H1 (cell line): ENCODE measurements around the gene PRG3.

ENCODE experiments used
- EGR1 ChIP-seq: IDR thresholded peaks from 2 replicates; pipeline ENCODE4 v1.6.1; 2011; ENCODE audit warnings: low read depth, low read length, borderline replicate concordance
- EZH2 ChIP-seq: fragments of 200-600 bp; sonication (generic); IDR thresholded peaks from 2 replicates; pipeline ENCODE4 v1.7.1; 2012; ENCODE audit warnings: low read depth, mild to moderate bottlenecking, moderate library complexity, low read length, inconsistent platforms; ENCODE audit not compliant: severe bottlenecking
- PHF8 ChIP-seq: fragments of 200-600 bp; sonication (generic); conservative IDR thresholded peaks from 2 replicates; pipeline ENCODE4 v1.7.1; 2012; ENCODE audit warnings: low read depth, mild to moderate bottlenecking, inconsistent platforms, low read length, moderate library complexity
- POLR2AphosphoS5 ChIP-seq: IDR thresholded peaks from 2 replicates; pipeline ENCODE4 v1.6.1; 2011; ENCODE audit warnings: low read depth, low read length
- TAF1 ChIP-seq: IDR thresholded peaks from 2 replicates; pipeline ENCODE4 v1.6.1; 2011; ENCODE audit warnings: mild to moderate bottlenecking, low read depth, low read length
- TEAD4 ChIP-seq: IDR thresholded peaks from 2 replicates; pipeline ENCODE4 v1.6.1; 2012; ENCODE audit warnings: low read depth, low read length, inconsistent platforms, mixed read lengths
- TF ChIP-seq, protein P1 (sequence below), 3 experiments: IDR thresholded peaks; 1 replicate in 2 of 3; 2 replicates in 1 of 3; pipeline versions ENCODE4 v1.5.1 to v1.6.1; 2011; ENCODE audit warnings: low read length in 3 of 3, mild to moderate bottlenecking in 3 of 3, inconsistent platforms in 2 of 3, low read depth in 1 of 3, moderate library complexity in 1 of 3; ENCODE audit not compliant: insufficient read depth in 1 of 3; ENCODE audit errors: control extremely low read depth in 1 of 3

DNA sequence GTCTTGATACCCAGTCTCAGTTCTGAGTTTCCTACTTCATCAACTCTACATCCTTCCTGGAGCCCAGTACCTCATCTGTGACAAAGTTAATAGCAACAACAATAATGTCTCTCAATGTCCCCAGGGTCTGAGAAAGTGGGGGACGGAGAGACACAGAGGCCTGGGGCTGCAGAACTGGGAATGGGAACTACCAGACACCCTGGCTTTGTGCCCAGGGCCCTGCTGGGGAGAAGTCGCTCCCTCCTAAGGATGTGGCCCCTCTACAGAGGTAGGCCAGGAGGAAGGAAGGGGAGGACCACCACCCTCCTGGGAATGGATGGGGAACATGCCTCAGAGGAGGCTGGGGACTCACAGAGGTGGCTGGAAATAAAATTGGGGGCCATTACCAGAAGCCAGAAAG, 5.5 kb downstream of the PRG3 start:
- TF ChIP-seq POLR2AphosphoS5 (no peak), TAF1 (no peak), EGR1 (no peak), TEAD4 (no peak), PHF8 (no peak), EZH2 (no peak)
- TF ChIP-seq, protein P1, sequence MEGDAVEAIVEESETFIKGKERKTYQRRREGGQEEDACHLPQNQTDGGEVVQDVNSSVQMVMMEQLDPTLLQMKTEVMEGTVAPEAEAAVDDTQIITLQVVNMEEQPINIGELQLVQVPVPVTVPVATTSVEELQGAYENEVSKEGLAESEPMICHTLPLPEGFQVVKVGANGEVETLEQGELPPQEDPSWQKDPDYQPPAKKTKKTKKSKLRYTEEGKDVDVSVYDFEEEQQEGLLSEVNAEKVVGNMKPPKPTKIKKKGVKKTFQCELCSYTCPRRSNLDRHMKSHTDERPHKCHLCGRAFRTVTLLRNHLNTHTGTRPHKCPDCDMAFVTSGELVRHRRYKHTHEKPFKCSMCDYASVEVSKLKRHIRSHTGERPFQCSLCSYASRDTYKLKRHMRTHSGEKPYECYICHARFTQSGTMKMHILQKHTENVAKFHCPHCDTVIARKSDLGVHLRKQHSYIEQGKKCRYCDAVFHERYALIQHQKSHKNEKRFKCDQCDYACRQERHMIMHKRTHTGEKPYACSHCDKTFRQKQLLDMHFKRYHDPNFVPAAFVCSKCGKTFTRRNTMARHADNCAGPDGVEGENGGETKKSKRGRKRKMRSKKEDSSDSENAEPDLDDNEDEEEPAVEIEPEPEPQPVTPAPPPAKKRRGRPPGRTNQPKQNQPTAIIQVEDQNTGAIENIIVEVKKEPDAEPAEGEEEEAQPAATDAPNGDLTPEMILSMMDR (IDR thresholded peaks at IDR 0.05; ENCODE audit: control extremely low read depth in 1 of 3, insufficient read depth in 1 of 3, low read depth in 1 of 3, low read length in 3 of 3) = no peak
